ENCODE data around the gene BRF1.

The BRF1 gene

DNA sequence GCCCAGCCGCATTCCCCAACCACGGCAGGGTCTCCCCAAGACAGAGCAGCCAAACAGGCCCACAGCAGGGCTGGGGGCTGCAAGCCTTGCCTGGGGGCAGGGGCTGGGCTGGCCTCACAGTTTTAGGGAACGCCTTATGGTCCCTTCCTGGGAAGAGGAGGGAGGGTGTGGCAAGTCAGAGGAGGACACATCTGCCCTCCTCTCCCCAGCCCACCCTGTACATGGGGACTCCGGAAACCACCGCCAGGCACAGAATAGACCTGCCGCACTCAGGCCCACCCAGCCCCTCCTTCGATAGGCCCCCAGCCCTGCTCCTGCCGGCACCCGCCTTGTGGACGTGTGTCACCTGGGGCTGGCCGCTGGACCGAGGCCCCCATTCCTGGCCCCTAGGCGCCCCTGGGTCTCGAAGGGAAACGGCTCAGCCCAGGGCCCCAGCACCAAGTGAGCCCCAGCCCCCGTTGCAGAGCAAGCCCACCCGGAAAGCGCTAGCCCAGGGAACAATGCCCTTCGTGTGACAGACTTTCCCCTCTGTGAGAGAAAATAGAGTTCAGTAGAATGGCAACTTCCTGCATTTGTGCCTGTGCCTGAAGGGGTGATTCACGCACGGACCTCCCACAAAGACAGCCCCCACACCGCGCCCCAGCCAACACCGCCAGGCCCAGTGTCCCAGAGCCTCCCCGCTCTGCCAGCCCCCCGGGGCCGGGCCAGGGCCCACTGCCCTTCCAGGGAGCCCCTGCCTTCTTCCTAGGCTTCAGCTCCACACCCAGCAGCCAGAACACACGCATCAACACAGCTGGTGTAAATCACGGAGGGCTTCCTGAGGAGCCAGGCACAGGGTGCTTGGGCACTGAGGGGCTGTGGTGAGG lies 107.7 kb downstream of the BRF1 start:
- H3K9me3 ChIP-seq (ENCODE audit: control insufficient read depth in 5 of 5, low read length in 5 of 5) = peaks cover 0 to 3% (median 0%) of the 10 kb centered on the region in 5 donors
- H3K4me1 ChIP-seq (ENCODE audit: control insufficient read depth in 5 of 5, insufficient read depth in 5 of 5, low read length in 5 of 5) = peaks cover 3 to 55% (median 48%) of the 10 kb centered on the region in 5 donors
- H3K27me3 ChIP-seq (ENCODE audit: control insufficient read depth in 5 of 5, insufficient read depth in 4 of 5, low read length in 5 of 5) = peaks cover 29 to 57% (median 47%) of the 10 kb centered on the region in 5 donors
- H3K27ac ChIP-seq (ENCODE audit: low read depth, low read length) = peak overlapping the region; percentile 16
- H3K4me3 ChIP-seq (ENCODE audit: low read depth in 1 of 5, low read length in 5 of 5) = no peak overlapping the region
- no peak overlapping the region for H3K9ac ChIP-seq (ENCODE audit: low read length in 5 of 5)
- H3K36me3 ChIP-seq (ENCODE audit: control insufficient read depth in 5 of 5, insufficient read depth in 5 of 5, low read length in 5 of 5) = no peaks in the 10 kb centered on the region

DNA sequence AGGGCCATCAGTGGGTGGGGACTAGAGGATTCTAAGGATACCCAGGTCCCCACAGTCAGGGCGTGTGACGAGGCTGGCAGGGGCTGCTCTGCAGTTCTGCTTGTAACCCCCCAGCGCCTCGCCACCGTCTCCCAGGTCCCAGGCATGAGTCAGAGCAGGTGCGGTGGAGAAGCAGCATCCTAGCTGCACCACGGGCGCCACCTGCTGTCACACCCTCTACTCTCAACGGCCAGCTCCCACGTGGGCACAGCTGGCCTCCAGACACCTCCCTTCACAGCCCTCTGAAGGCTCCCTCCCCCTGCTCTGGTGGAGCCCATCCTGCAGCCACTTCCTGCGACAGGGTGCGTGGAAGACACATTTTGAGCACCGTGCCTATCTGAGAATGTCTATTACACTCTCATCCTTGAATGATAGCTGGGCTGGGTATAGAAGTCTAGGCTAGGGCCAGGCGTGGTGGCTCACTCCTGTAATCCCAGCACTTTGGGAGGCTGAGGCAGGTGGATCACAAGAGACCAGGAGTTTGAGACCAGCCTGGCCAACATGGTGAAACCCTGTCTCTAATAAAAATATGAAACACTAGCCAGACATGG lies 112.8 kb downstream of the BRF1 start:
- H3K27me3 ChIP-seq (ENCODE audit: control insufficient read depth in 5 of 5, insufficient read depth in 4 of 5, low read length in 5 of 5) = peaks cover 3 to 26% (median 18%) of the 10 kb centered on the region in 5 donors
- H3K36me3 ChIP-seq (ENCODE audit: control insufficient read depth in 5 of 5, insufficient read depth in 5 of 5, low read length in 5 of 5) = no peaks in the 10 kb centered on the region

DNA sequence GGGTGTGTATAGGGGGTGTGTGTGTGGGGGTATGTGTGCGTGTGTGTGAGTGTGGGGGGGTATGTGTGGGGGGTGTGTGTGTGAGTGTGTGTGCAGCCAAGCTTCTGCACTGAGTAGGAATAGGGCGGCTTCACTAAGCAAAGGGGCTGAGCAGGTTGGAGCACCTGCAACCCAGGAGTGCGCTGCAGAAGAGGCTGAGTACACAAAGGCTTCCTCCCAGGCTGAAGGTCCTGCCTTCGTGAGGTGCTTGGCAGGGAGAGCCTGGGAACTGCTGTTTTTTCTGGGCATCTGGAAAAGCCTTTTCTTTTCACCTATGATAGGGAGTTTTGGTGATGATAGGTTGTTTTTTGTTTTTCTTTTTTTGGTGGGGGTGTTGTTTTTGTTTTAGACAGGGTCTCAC lies 113.7 kb downstream of the BRF1 start:
- no peak overlapping the region for H3K4me3 ChIP-seq (ENCODE audit: low read depth in 1 of 5, low read length in 5 of 5)
- no peak overlapping the region for H3K9ac ChIP-seq (ENCODE audit: low read length in 5 of 5)
- H3K4me1 ChIP-seq (ENCODE audit: control insufficient read depth in 5 of 5, insufficient read depth in 5 of 5, low read length in 5 of 5) = peaks cover 0 to 13% (median 7%) of the 10 kb centered on the region in 5 donors
- H3K27ac ChIP-seq (ENCODE audit: low read depth, low read length) = no peak overlapping the region
- peaks cover 0 to 23% (median 14%) of the 10 kb centered on the region in 5 donors for H3K27me3 ChIP-seq (ENCODE audit: control insufficient read depth in 5 of 5, insufficient read depth in 4 of 5, low read length in 5 of 5)
- peaks cover 0 to 7% (median 0%) of the 10 kb centered on the region in 5 donors for H3K9me3 ChIP-seq (ENCODE audit: control insufficient read depth in 5 of 5, low read length in 5 of 5)
- H3K36me3 ChIP-seq (ENCODE audit: control insufficient read depth in 5 of 5, insufficient read depth in 5 of 5, low read length in 5 of 5) = no peaks in the 10 kb centered on the region

More for the DNA sequence above, 112.8 kb downstream of the BRF1 start:
- Histone ChIP-seq H3K9me3 (ENCODE audit: control insufficient read depth in 5 of 5, low read length in 5 of 5) (peaks cover 0 to 7% (median 0%) of the 10 kb centered on the region in 5 donors), H3K27ac (ENCODE audit: low read depth, low read length) (no peak overlapping the region), H3K4me1 (ENCODE audit: control insufficient read depth in 5 of 5, insufficient read depth in 5 of 5, low read length in 5 of 5) (peaks cover 0 to 9% (median 5%) of the 10 kb centered on the region in 5 donors), H3K9ac (ENCODE audit: low read length in 5 of 5) (no peak overlapping the region), H3K4me3 (ENCODE audit: low read depth in 1 of 5, low read length in 5 of 5) (no peak overlapping the region)

DNA sequence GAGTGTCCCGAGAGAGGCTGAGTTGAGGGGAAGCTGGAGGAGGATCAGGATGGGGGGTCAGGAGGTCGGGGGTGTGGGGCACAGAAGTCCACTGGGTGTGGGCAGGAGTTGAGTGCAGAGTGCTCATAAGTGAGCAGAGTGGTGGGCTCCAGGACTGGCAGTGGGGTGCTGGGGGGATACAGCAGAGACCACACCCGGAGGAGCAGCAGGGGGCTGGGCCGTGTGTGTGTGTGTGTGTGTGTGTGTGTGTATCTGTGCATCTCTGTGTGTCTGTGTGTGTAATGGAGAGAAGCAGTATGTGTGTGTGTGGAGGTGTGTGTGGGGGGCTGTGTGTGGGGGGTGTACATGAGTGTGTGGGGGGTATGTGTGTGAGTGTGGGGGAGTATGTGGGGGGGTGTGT lies 114.8 kb downstream of the BRF1 start:
- Histone ChIP-seq H3K9ac (ENCODE audit: low read length in 5 of 5) (no peak overlapping the region), H3K9me3 (ENCODE audit: control insufficient read depth in 5 of 5, low read length in 5 of 5) (peaks cover 0 to 7% (median 0%) of the 10 kb centered on the region in 5 donors), H3K4me3 (ENCODE audit: low read depth in 1 of 5, low read length in 5 of 5) (no peak overlapping the region), H3K4me1 (ENCODE audit: control insufficient read depth in 5 of 5, insufficient read depth in 5 of 5, low read length in 5 of 5) (peaks cover 0 to 22% (median 12%) of the 10 kb centered on the region in 5 donors), H3K27ac (ENCODE audit: low read depth, low read length) (no peak overlapping the region), H3K27me3 (ENCODE audit: control insufficient read depth in 5 of 5, insufficient read depth in 4 of 5, low read length in 5 of 5) (peaks cover 0 to 18% (median 8%) of the 10 kb centered on the region in 5 donors), H3K36me3 (ENCODE audit: control insufficient read depth in 5 of 5, insufficient read depth in 5 of 5, low read length in 5 of 5) (no peaks in the 10 kb centered on the region)

DNA sequence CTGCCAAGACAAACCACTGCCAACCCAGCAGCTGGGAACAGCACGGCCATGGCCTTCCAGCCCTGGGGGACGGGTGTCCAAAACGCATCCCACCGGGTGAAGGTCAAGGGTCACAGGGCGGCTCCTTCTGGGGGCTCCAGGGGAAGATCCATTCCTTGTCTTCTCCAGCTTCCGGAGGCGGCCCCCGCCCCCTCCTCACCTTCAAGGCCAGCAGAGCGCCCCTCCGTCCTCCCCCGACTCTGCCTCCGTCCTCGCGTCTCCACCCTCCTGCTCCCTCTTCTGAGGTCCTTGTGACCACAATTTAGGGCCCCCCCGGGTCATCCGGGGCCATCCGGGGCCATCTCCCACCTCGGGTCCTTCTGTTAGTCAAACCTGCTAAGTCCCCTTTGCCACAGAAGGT lies 115.8 kb downstream of the BRF1 start:
- peaks cover 0 to 7% (median 0%) of the 10 kb centered on the region in 5 donors for H3K9me3 ChIP-seq (ENCODE audit: control insufficient read depth in 5 of 5, low read length in 5 of 5)
- no peak overlapping the region for H3K27ac ChIP-seq (ENCODE audit: low read depth, low read length)
- H3K4me3 ChIP-seq (ENCODE audit: low read depth in 1 of 5, low read length in 5 of 5) = no peak overlapping the region
- H3K27me3 ChIP-seq (ENCODE audit: control insufficient read depth in 5 of 5, insufficient read depth in 4 of 5, low read length in 5 of 5) = peaks cover 0 to 13% (median 8%) of the 10 kb centered on the region in 5 donors
- H3K36me3 ChIP-seq (ENCODE audit: control insufficient read depth in 5 of 5, insufficient read depth in 5 of 5, low read length in 5 of 5) = no peaks in the 10 kb centered on the region
- no peak overlapping the region for H3K9ac ChIP-seq (ENCODE audit: low read length in 5 of 5)
- peaks cover 3 to 30% (median 19%) of the 10 kb centered on the region in 5 donors for H3K4me1 ChIP-seq (ENCODE audit: control insufficient read depth in 5 of 5, insufficient read depth in 5 of 5, low read length in 5 of 5)

DNA sequence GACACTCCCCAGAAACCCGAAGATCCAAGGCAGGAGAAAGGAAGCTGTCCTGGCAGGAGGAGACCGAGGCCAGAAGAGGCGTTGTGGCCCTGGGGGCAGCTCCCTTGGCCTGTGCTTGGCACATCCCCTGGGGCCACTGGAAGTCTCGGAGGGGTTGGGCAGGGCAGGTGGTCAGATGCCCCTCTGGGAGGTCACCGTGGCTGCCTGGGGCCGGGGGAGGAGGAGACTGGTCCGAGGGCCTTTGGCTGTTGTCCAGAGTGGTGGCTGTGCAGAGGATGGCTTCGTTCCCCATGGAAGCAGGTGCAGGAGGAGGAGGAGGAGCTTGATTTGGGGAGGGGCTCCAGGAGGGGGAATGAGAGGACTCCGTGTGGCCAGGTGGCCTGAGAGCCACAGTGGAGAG lies 116.3 kb downstream of the BRF1 start:
- no peak overlapping the region for H3K9ac ChIP-seq (ENCODE audit: low read length in 5 of 5)
- peaks cover 0 to 11% (median 7%) of the 10 kb centered on the region in 5 donors for H3K27me3 ChIP-seq (ENCODE audit: control insufficient read depth in 5 of 5, insufficient read depth in 4 of 5, low read length in 5 of 5)
- H3K36me3 ChIP-seq (ENCODE audit: control insufficient read depth in 5 of 5, insufficient read depth in 5 of 5, low read length in 5 of 5) = no peaks in the 10 kb centered on the region
- H3K4me1 ChIP-seq (ENCODE audit: control insufficient read depth in 5 of 5, insufficient read depth in 5 of 5, low read length in 5 of 5) = peaks cover 3 to 35% (median 25%) of the 10 kb centered on the region in 5 donors
- H3K4me3 ChIP-seq (ENCODE audit: low read depth in 1 of 5, low read length in 5 of 5) = no peak overlapping the region
- H3K9me3 ChIP-seq (ENCODE audit: control insufficient read depth in 5 of 5, low read length in 5 of 5) = peaks cover 0 to 7% (median 0%) of the 10 kb centered on the region in 5 donors
- H3K27ac ChIP-seq (ENCODE audit: low read depth, low read length) = no peak overlapping the region

DNA sequence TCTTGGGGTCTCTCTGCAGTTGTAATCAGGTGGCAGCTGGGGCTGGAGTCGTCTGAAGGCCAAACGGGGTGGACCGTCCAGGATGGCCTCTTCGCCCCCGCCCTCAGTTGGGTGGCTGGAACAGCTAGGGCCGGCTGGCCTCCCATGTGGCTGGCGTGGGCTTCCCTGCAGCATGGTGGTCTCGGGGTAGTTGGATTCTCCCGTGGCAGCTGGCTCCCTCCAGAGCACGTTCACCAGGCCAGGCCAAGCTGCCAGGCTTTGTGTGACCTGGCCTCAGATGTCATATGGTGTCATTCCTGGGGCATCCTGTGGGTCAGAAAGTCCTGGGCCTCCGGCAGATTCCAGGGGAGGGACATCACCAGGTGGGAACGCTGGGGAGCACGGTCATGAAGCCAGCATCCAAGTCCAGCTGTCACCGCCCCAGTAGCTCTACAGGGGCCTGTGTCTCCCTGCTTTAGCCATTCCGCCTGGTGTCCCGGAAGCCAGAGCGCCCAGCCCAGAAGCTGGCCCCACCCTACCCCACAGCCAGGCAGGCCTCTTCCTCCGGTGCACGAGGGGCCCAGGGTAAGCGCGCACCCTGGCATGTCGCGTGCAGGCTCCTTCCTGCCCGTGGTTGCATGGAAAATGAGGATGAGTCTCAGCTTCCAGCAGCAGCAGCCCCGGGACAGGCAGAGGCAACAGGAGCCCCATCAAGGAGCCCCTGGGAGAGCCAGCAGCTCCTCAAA lies 118.3 kb downstream of the BRF1 start:
- no peaks in the 10 kb centered on the region for H3K36me3 ChIP-seq (ENCODE audit: control insufficient read depth in 5 of 5, insufficient read depth in 5 of 5, low read length in 5 of 5)
- peaks cover 5 to 53% (median 41%) of the 10 kb centered on the region in 5 donors for H3K4me1 ChIP-seq (ENCODE audit: control insufficient read depth in 5 of 5, insufficient read depth in 5 of 5, low read length in 5 of 5)
- no peaks in the 10 kb centered on the region for H3K9me3 ChIP-seq (ENCODE audit: control insufficient read depth in 5 of 5, low read length in 5 of 5)
- peaks cover 0 to 4% (median 0%) of the 10 kb centered on the region in 5 donors for H3K27me3 ChIP-seq (ENCODE audit: control insufficient read depth in 5 of 5, insufficient read depth in 4 of 5, low read length in 5 of 5)
- no peak overlapping the region for H3K4me3 ChIP-seq (ENCODE audit: low read depth in 1 of 5, low read length in 5 of 5)
- H3K27ac ChIP-seq (ENCODE audit: low read depth, low read length) = no peak overlapping the region
- H3K9ac ChIP-seq (ENCODE audit: low read length in 5 of 5) = peak overlapping the region in 1 of 5 donors; percentile 25

DNA sequence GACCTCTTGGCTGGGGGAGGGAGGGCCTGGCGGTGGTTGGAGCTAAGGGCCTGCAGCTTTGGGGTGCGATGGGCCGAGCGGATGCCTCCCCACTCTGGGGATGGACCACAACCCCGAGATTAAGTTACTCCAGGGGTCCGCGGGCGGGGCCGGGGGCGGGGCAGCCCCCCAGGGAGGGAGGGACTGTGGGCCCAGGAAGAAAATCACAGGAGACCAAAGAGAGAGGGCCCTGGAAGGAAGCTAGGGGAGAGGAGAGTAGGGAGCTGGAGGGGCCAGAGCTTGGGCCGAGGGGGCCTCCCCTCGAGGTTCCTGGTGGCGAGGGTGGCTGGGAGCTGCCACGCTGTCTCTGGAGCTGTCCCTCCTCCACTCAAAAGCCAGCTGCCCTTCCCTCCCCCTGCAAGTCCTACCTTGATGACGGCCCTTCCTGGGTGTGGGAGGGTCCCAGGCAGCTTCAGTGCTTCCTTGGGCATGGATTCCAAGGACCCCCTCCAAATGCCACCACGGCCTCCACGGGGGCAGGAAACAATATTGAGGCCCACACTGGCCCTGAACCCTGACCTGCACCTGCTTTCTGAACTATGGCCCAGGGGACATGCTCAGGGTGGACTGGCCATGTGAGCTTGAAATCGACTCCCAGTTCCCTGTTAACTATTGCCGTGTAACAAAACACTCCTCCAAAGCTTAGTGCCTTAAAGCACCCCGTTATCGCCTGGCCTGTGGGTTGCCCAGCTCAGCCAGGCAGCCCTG lies 119.1 kb downstream of the BRF1 start:
- H3K9me3 ChIP-seq (ENCODE audit: control insufficient read depth in 5 of 5, low read length in 5 of 5) = no peaks in the 10 kb centered on the region
- H3K27ac ChIP-seq (ENCODE audit: low read depth, low read length) = no peak overlapping the region
- peaks cover 0 to 4% (median 0%) of the 10 kb centered on the region in 5 donors for H3K27me3 ChIP-seq (ENCODE audit: control insufficient read depth in 5 of 5, insufficient read depth in 4 of 5, low read length in 5 of 5)
- peak overlapping the region in 2 of 5 donors; percentile 22 to 55 for H3K4me3 ChIP-seq (ENCODE audit: low read depth in 1 of 5, low read length in 5 of 5)
- H3K4me1 ChIP-seq (ENCODE audit: control insufficient read depth in 5 of 5, insufficient read depth in 5 of 5, low read length in 5 of 5) = peaks cover 6 to 60% (median 48%) of the 10 kb centered on the region in 5 donors
- H3K36me3 ChIP-seq (ENCODE audit: control insufficient read depth in 5 of 5, insufficient read depth in 5 of 5, low read length in 5 of 5) = no peaks in the 10 kb centered on the region
- H3K9ac ChIP-seq (ENCODE audit: low read length in 5 of 5) = no peak overlapping the region

All from subcutaneous abdominal adipose tissue (tissue), 5 donors.